ENCODE results near the gene DMRT1.
A peak's percentile ranks its signal among the peaks of the same experiment; 100 is the strongest.

DMRT1 gene

DNA sequence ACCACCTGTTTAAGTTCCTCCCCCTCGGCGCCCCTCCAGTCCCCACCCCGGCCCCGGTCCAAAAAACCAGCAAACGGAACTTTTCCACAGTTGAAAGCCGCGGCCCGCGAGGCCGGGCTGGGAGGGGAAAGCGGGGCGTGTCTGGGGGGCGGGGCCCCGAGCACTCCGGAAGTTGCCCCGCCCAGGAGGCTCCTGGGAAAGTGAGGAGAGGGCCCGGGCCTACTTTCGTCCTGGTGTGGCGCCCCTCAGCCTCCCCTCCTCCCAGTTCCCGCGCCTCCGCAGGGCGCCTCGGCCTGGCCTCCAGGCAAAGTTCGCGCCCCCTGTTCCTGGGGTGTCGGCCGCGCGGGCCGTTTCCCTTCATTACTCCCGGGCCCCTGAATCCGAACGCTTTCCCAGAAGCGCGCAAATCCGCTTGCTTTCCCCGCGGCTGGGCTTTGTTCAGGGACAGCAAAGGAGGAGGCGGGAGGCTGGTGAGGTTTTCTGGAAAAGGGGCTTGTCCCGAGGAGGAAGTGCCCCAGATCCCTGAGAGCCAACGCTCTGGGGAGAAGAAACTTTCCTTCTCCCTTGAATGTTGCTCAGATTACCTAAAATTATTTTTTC lies 130.5 kb downstream of the DMRT1 start:
- DNase-seq (ENCODE audit: low read depth): no peak

GRCh38 chr9:972501-973294 lies 131.2 kb downstream of the DMRT1 start:
- DNase-seq (ENCODE audit: low read depth): no peak

GRCh38 chr9:973295-973834 lies 131.9 kb downstream of the DMRT1 start:
- DNase-seq (ENCODE audit: low read depth): no peak

DNA sequence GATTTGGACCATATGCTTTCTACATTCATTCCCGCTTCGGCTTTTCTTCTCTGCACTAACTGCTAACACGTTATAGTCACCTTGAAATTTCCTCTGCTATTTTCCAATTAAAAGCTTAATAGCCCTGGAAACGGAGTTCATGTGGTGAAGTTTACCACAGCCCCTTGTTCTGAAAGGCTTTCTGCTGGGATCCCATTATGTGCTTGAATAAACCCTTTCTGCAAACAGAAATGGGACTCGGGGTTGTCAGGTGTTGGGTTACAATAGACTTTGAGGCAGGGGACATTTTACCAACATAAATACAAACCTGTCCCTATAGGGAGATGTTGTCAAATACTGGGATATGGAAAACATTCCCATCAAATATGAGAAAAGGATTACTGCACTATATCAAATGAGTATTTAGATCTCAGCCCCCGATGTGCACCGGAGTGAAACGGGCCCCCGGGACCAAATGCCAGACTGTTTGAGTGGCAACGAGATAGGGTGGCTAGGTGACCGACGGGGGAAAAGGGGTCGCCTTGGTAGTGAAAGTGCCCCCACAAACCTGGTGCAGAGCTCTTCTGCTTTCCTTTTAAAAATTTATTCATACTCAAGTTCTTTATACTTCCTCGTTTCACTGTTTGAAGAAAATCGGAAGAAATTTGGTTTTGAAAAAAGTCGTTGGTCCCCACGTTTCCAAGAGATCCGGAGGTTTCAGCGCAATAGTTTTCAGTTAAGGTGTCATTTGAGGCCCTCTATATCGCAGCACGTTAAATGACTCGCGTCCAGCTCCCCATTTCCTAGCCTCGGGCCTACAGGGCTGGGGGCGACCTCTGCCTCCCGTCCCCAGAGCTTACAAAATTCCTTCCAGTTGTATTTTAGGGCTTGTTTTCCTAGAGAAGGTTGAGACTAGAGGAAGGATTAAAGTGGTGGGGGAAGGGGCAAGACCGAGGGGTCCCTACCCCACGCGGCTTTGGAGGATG lies 132.8 kb downstream of the DMRT1 start:
- no peak for DNase-seq (ENCODE audit: low read depth)

- no peak for DNase-seq (ENCODE audit: low read depth)
These were observed 133.7 kb downstream of the DMRT1 start for GRCh38 chr9:974996-975739.

DNA sequence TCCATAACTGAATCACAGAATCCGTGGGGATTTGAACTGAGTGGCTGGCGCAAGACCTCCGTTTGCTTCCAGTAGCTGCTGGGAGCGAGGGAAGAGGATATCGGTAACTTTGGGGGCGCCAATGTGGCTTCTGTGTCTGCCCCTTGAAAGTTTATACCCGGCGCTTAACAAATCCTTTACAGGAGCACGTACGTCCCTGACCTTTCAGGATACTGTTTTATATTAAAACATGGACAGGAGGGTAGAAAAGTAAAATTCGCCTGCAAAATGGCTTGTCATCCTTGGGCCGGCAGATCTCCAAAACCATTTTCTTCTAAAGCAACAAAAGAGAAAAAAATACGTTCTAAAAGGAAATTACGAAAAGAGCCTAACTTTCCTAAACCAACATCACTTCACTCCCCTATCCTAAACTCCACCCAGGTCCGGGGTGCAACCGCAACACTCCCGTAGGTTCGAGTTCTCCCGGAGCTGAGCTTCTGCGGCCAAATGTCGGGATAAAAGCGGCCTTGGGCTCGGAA lies 134.3 kb downstream of the DMRT1 start:
- no peak for DNase-seq (ENCODE audit: low read depth)

DNA sequence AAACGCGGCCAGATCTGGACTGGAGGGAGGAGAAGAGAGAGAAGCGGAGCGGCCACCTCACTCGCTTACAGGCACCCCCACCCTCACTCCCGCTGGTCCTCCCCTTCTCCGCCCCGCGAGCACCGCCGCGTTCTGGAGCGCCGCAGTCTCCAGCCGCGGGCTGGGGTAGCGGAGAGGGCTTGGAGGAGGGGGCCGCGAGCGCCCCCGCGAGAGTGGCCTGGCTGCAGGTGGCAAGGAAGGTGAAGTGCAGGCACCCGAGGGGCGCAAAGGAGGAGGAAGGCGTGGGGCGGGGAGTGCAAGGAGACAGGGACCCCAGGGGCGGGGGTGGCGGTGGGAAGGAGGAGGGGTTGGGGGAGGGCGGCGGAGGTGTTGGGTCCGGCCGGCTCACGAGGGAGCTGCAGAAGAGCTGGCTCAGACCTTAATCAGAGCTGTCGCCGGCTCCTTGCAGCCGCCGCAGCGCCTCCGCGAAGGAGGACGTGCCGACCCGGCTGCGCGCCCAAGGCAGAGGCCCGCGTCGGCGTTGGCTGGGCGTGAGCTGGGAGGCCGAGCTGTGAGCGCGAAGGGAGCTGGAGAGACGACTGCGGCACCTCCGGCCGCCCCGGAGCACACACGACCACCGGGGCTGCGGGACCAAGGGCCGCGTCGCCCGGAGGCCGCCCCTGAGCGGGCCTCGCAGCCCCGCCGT lies 134.9 kb downstream of the DMRT1 start, which contains the start of gene DMRT3:
Gene DMRT3 (plus strand): TSS at position 398 of the 685 bp plus-strand sequence. CDS start 347 bp downstream, outside the sequence.
- DNase-seq (ENCODE audit: low read depth): no peak

GRCh38 chr9:976943-977837 lies 135.7 kb downstream of the DMRT1 start:
- DNase-seq (ENCODE audit: low read depth): no peak

- DNase-seq (ENCODE audit: low read depth): no peak
These were observed 136.6 kb downstream of the DMRT1 start for GRCh38 chr9:977838-978830.

DNA sequence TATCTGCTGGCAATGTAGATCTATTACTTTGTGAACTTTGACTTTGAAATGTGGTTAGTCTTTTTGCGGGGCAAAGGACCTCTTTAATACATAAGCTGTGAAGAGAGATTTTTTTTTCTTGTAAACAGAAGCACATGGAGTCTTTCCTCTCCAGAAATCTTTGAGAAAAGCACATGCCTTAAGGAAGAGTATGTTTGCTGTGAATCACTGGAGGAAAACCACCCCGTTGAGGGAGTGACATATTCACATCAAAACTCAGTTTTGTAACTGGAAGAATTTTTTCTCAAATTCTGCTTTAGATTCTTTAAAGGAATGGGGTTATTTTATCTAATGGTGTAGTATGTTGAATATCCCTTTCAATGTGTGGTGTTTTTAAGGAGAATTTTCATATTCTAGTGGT lies 138.5 kb downstream of the DMRT1 start:
- DNase-seq (ENCODE audit: low read depth): no peak

DNA sequence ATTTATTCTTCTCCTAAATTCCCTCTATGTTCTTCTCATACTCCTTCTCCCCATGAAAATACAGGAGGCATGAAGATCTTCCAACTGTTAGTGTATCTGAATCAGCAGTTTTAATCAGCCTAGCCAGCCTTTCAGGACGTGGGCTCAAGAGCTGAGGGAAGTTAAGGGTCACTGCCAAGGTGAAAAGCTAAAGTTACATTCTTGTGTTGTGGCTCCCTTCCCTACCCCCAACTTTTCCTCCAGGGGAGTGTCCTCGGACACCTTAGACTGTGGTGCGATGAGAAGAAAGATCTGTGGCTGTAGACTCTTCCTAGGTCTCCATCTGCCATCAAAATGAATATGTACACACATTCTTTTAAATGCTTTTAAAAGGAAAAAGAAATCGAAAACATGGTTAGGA lies 139.1 kb downstream of the DMRT1 start:
- DNase-seq (ENCODE audit: low read depth): no peak

GRCh38 chr9:981491-981898 lies 140.0 kb downstream of the DMRT1 start:
- no peak for DNase-seq (ENCODE audit: low read depth)

- DNase-seq (ENCODE audit: low read depth): no peak
These were observed 141.1 kb downstream of the DMRT1 start for GRCh38 chr9:982394-983230.

- DNase-seq (ENCODE audit: low read depth): no peak
These were observed 152.5 kb downstream of the DMRT1 start for GRCh38 chr9:994005-994404.

DNA sequence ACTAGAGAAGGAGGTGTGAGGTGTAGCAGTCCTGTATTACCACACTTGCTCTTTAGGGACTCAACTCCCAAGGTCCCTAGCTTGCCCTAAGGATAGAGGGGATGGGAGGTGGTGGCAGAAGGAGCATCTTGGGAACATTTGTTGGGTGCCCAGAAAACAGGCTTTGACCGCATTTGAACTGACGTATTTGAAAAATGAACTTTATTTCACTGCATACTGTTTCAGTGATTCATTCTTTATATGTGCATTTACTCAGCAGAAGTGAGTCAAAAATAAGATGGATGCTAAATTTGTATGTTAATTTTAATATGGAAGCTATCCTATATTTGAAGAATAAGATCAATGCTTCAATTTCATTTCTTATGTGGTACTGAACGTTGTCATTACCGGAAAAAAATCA lies 153.7 kb downstream of the DMRT1 start:
- no peak for DNase-seq (ENCODE audit: low read depth)

- DNase-seq (ENCODE audit: low read depth): peak; percentile 45
These were observed 154.3 kb downstream of the DMRT1 start for GRCh38 chr9:995781-996180.
